Measurements from ENCODE around the gene EEPD1. TPM values are rescaled to one million over a fixed set of nuclear protein-coding genes. Genes with fewer than 3 reads are reported as not detected.

Gene EEPD1
- total RNA-seq, 1 donor: 9.0 TPM

DNA sequence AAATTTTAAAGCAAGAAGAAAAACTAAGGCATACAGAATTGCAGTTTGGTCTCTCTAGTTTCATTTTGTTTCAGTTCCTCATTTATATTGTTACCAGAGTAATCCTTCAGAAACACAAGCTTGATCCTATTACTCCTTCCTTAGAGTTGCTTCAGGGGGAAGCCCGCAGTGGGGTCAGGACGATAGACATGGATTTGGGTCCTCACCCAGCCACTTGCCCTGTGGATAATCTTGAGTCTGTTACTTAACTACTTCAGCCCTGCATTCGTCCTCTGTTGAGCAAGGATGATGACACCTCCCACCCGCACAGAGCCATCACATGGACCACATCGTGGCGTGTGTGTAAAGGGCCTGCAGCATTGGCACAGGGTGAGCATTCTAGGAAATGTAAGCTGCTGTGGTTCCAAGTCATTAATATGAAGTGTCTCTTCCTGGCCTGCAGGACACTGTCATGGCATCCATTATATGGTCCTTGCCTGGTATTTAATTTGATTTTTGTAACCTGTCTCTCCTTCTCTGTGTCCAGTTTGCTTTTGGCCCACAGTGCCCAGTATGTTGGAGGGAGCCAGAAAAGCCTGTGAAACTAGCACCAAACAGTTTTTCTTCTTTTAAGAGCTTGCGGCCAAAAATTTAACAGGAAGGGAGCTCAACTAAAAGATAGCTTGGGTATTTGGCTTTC lies 111.2 kb downstream of the EEPD1 start:
- peak; percentile 23 for DNase-seq (ENCODE audit: insufficient read length, low spot score, missing footprints)
- H3K27me3 ChIP-seq (ENCODE audit: insufficient read depth, low read length): no peaks in the 10 kb centered on the region
- no peak overlapping the region for H3K27ac ChIP-seq (ENCODE audit: low read depth, low read length)
- TF ChIP-seq CTCF (IDR thresholded peaks at IDR 0.05; ENCODE audit: extremely low read depth, low read depth, low read length): no peak
- no peak overlapping the region for H3K4me2 ChIP-seq (ENCODE audit: insufficient read depth, low read length)
- H4K20me1 ChIP-seq (ENCODE audit: insufficient read depth, low read length): no peaks in the 10 kb centered on the region
- H3K79me2 ChIP-seq (ENCODE audit: insufficient read depth, low read length): no peaks in the 10 kb centered on the region
- no peaks in the 10 kb centered on the region for H3K36me3 ChIP-seq (ENCODE audit: insufficient read depth, low read length)
- H3K4me1 ChIP-seq (ENCODE audit: insufficient read depth, low read length): peaks cover 11% of the 10 kb centered on the region
- no peak overlapping the region for H3K4me3 ChIP-seq (ENCODE audit: insufficient read depth, low read length)
- H3K9me3 ChIP-seq (ENCODE audit: low read depth, low read length): no peaks in the 10 kb centered on the region
- no peak overlapping the region for H2AFZ ChIP-seq (ENCODE audit: low read length)

DNA sequence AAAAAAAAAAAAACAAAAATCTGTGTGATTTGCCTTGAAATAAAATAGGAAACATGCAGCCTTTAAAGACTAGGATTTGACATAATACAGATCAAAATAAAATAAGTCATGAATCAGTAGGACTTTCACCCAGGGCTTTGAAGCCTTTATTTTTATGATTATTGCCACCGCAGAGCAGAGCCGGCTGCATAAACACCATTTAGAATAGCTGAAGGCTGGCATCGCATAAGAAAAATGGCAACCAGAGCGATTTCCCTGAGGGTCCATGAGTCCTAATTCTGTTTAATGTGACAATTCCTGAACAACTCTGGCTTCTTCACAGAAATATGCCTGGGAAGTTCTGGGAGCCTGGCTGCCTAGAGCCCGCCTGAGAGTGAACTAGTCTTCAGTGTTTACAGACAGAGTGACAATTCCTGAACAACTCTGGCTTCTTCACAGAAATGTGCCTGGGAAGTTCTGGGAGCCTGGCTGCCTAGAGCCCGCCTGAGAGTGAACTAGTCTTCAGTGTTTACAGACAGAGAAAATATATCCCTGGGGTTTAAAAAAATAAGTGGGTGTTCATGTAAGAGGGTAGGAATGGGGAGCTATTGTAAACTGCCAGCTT lies 112.0 kb downstream of the EEPD1 start:
- H3K27ac ChIP-seq (ENCODE audit: low read depth, low read length): no peak overlapping the region
- H3K79me2 ChIP-seq (ENCODE audit: insufficient read depth, low read length): no peaks in the 10 kb centered on the region
- DNase-seq (ENCODE audit: insufficient read length, low spot score, missing footprints): no peak
- no peak for TF ChIP-seq CTCF (IDR thresholded peaks at IDR 0.05; ENCODE audit: extremely low read depth, low read depth, low read length)
- H3K27me3 ChIP-seq (ENCODE audit: insufficient read depth, low read length): no peaks in the 10 kb centered on the region
- H4K20me1 ChIP-seq (ENCODE audit: insufficient read depth, low read length): no peaks in the 10 kb centered on the region
- H3K36me3 ChIP-seq (ENCODE audit: insufficient read depth, low read length): no peaks in the 10 kb centered on the region
- no peak overlapping the region for H3K4me2 ChIP-seq (ENCODE audit: insufficient read depth, low read length)
- H2AFZ ChIP-seq (ENCODE audit: low read length): no peak overlapping the region
- no peak overlapping the region for H3K4me3 ChIP-seq (ENCODE audit: insufficient read depth, low read length)
- H3K9me3 ChIP-seq (ENCODE audit: low read depth, low read length): no peaks in the 10 kb centered on the region
- H3K4me1 ChIP-seq (ENCODE audit: insufficient read depth, low read length): peaks cover 11% of the 10 kb centered on the region

- no peaks in the 10 kb centered on the region for H3K79me2 ChIP-seq (ENCODE audit: insufficient read depth, low read length)
- DNase-seq (ENCODE audit: insufficient read length, low spot score, missing footprints): no peak
- no peaks in the 10 kb centered on the region for H3K9me3 ChIP-seq (ENCODE audit: low read depth, low read length)
- H3K36me3 ChIP-seq (ENCODE audit: insufficient read depth, low read length): no peaks in the 10 kb centered on the region
- no peaks in the 10 kb centered on the region for H4K20me1 ChIP-seq (ENCODE audit: insufficient read depth, low read length)
- no peak overlapping the region for H3K27ac ChIP-seq (ENCODE audit: low read depth, low read length)
- TF ChIP-seq CTCF (IDR thresholded peaks at IDR 0.05; ENCODE audit: extremely low read depth, low read depth, low read length): no peak
- H3K27me3 ChIP-seq (ENCODE audit: insufficient read depth, low read length): no peaks in the 10 kb centered on the region
- H3K4me2 ChIP-seq (ENCODE audit: insufficient read depth, low read length): no peak overlapping the region
- no peak overlapping the region for H3K4me3 ChIP-seq (ENCODE audit: insufficient read depth, low read length)
- no peak overlapping the region for H2AFZ ChIP-seq (ENCODE audit: low read length)
- peaks cover 11% of the 10 kb centered on the region for H3K4me1 ChIP-seq (ENCODE audit: insufficient read depth, low read length)
These were observed 112.6 kb downstream of the EEPD1 start for GRCh38 chr7:36265680-36266079.

DNA sequence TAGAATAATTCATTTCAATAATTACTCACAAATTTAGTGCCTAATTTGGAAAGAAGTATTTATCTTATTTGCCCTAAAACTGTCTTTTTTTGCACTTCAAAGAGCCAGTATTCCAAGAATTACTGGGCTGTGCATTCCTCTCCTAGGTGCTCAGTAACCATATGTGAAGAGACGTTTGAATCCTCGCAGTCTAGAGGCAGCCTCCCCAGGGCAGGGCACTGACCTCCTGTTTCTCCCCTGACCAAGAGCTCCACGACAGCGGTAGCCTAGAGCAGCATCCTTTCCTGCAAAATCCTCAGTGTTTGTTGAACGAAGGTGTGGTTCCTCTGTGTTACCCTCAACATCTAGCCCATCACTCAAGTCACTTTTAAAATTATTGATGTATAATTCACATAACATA lies 113.1 kb downstream of the EEPD1 start:
- Histone ChIP-seq H3K79me2 (ENCODE audit: insufficient read depth, low read length) (no peaks in the 10 kb centered on the region), H2AFZ (ENCODE audit: low read length) (no peak overlapping the region), H4K20me1 (ENCODE audit: insufficient read depth, low read length) (no peaks in the 10 kb centered on the region), H3K27me3 (ENCODE audit: insufficient read depth, low read length) (no peaks in the 10 kb centered on the region), H3K27ac (ENCODE audit: low read depth, low read length) (no peak overlapping the region), H3K9me3 (ENCODE audit: low read depth, low read length) (no peaks in the 10 kb centered on the region), H3K4me2 (ENCODE audit: insufficient read depth, low read length) (no peak overlapping the region), H3K4me3 (ENCODE audit: insufficient read depth, low read length) (no peak overlapping the region), H3K36me3 (ENCODE audit: insufficient read depth, low read length) (no peaks in the 10 kb centered on the region), H3K4me1 (ENCODE audit: insufficient read depth, low read length) (peaks cover 6% of the 10 kb centered on the region)
- DNase-seq (ENCODE audit: insufficient read length, low spot score, missing footprints): no peak
- no peak for TF ChIP-seq CTCF (IDR thresholded peaks at IDR 0.05; ENCODE audit: extremely low read depth, low read depth, low read length)
